ENCODE measurements around the gene NCAPG.

Gene NCAPG

GRCh38 chr4:17810260-17811077 is at the start of gene NCAPG, which contains the start of gene DCAF16:
Gene NCAPG, plus strand, starts transcription at chr4:17810979. Its CDS starts 99 bp downstream, at chr4:17811078.
Gene DCAF16, minus strand, starts transcription at chr4:17810757. Its CDS starts 6,616 bp downstream, at chr4:17804141.
- peak; percentile 99 to 100 for DNase-seq

- no peak for DNase-seq
Measured at GRCh38 chr4:17761062-17761461, 49.7 kb upstream of the NCAPG start.

- no peak for DNase-seq
Measured at GRCh38 chr4:17762726-17763125, 48.1 kb upstream of the NCAPG start.

- no peak for DNase-seq
Measured at GRCh38 chr4:17763416-17763815, 47.4 kb upstream of the NCAPG start.

- DNase-seq, result no peak
Measured at GRCh38 chr4:17763931-17764330, 46.8 kb upstream of the NCAPG start.

GRCh38 chr4:17765514-17766286 is 45.1 kb upstream of the NCAPG start:
- no peak for DNase-seq

- no peak for DNase-seq
Measured at GRCh38 chr4:17766826-17767458, 43.8 kb upstream of the NCAPG start.

GRCh38 chr4:17769406-17770174 is 41.2 kb upstream of the NCAPG start:
- no peak for DNase-seq

GRCh38 chr4:17770845-17771244 is 39.9 kb upstream of the NCAPG start:
- DNase-seq, result no peak

GRCh38 chr4:17771284-17771908 is 39.4 kb upstream of the NCAPG start:
- no peak for DNase-seq

GRCh38 chr4:17773135-17773698 is 37.6 kb upstream of the NCAPG start:
- no peak for DNase-seq

GRCh38 chr4:17778431-17778830 is 32.3 kb upstream of the NCAPG start:
- no peak for DNase-seq

GRCh38 chr4:17780501-17781299 is 30.1 kb upstream of the NCAPG start:
- DNase-seq, result no peak

- peak in 1 of 2 donors; percentile 22 for DNase-seq
Measured at GRCh38 chr4:17781300-17782287, 29.2 kb upstream of the NCAPG start, which contains the start of gene FAM184B. Gene FAM184B, minus strand, starts transcription at chr4:17781621. Its CDS starts 322 bp downstream, at chr4:17781299.

GRCh38 chr4:17785858-17786257 is 24.9 kb upstream of the NCAPG start:
- no peak for DNase-seq

- no peak for DNase-seq
Measured at GRCh38 chr4:17786567-17786966, 24.2 kb upstream of the NCAPG start.

GRCh38 chr4:17787315-17787714 is 23.5 kb upstream of the NCAPG start:
- DNase-seq, result no peak

GRCh38 chr4:17788956-17789355 is 21.8 kb upstream of the NCAPG start:
- no peak for DNase-seq

- no peak for DNase-seq
Measured at GRCh38 chr4:17794730-17795129, 16.0 kb upstream of the NCAPG start.

GRCh38 chr4:17797808-17798207 is 13.0 kb upstream of the NCAPG start:
- DNase-seq, result no peak
